ENCODE results near the gene CNOT9. TPM values are rescaled to one million over a fixed set of nuclear protein-coding genes. Genes with fewer than 3 reads are reported as not detected.

CNOT9 gene
- total and polyA plus RNA-seq, 2 of the 13 experiments (the other 11 are each of a cell fraction or from before 2014, with no cell fraction given) = 82.6 to 92.4 TPM

GRCh38 chr2:218568190-218569037, at the start of gene CNOT9, which contains the start of gene USP37 (continued):
- TF ChIP-seq TBL1XR1 (IDR thresholded peaks at IDR 0.05; ENCODE audit: borderline replicate concordance, low read length, partially characterized antibody) (peak; percentile 73), ZNF572 (CRISPR knock-in tag; IDR thresholded peaks at IDR 0.05) (peak; percentile 93; the same call in 1 of the 2 replicates), MIXL1 (CRISPR knock-in tag; IDR thresholded peaks at IDR 0.05) (peak; percentile 46; the same call in 1 of the 2 replicates), POLR2AphosphoS2 (IDR thresholded peaks at IDR 0.05; ENCODE audit: low read depth, low read length) (no peak), ZBTB37 (CRISPR knock-in tag; IDR thresholded peaks at IDR 0.05) (peak; percentile 81; the same call in 1 of the 2 replicates), ATF1 (CRISPR knock-in tag; IDR thresholded peaks at IDR 0.05) (peak; percentile 80), FOXP4 (CRISPR knock-in tag; IDR thresholded peaks at IDR 0.05) (peak; percentile 77), ZNF546 (CRISPR knock-in tag; conservative IDR thresholded peaks at IDR 0.05) (no peak; the same call in 1 of the 2 replicates), ZNF746 (CRISPR knock-in tag; IDR thresholded peaks at IDR 0.05) (peak; percentile 89), JUND (CRISPR knock-in tag; IDR thresholded peaks at IDR 0.05) (peak; percentile 10; the same call in 1 of the 2 replicates), ZSCAN31 (CRISPR knock-in tag; IDR thresholded peaks at IDR 0.05; ENCODE audit: low read depth) (peak; percentile 82; the same call in 1 of the 2 replicates), THYN1 (CRISPR knock-in tag; IDR thresholded peaks at IDR 0.05; ENCODE audit: borderline replicate concordance, low read depth) (0 out of 2 replicates have a peak, but pooled peaks have one; percentile 80), NCOA5 (CRISPR knock-in tag; IDR thresholded peaks at IDR 0.05) (no peak), RNF219 (CRISPR knock-in tag; IDR thresholded peaks at IDR 0.05) (peak; percentile 97), ZNF138 (CRISPR knock-in tag; IDR thresholded peaks at IDR 0.05; ENCODE audit: low read depth) (peak; percentile 93), U2AF1 (optimal IDR thresholded peaks at IDR 0.05; ENCODE audit: low read depth, low read length) (peak; percentile 84), MTA3 (CRISPR knock-in tag; IDR thresholded peaks at IDR 0.05) (no peak), ZNF660 (CRISPR knock-in tag; IDR thresholded peaks at IDR 0.05; ENCODE audit: borderline replicate concordance, low read depth) (peak; percentile 89; the same call in 1 of the 2 replicates), MED1 (CRISPR knock-in tag; IDR thresholded peaks at IDR 0.05) (peak; percentile 84; the same call in 1 of the 2 replicates), AHR (CRISPR knock-in tag; IDR thresholded peaks at IDR 0.05) (peak; percentile 8), HOXA3 (CRISPR knock-in tag; IDR thresholded peaks at IDR 0.05) (peak; percentile 95), ZKSCAN1 (IDR thresholded peaks at IDR 0.05; ENCODE audit: low read length) (no peak), DMAP1 (CRISPR knock-in tag; IDR thresholded peaks at IDR 0.05) (peak; percentile 92), THAP7 (CRISPR knock-in tag; IDR thresholded peaks at IDR 0.05) (peak; percentile 97), ZNF350 (CRISPR knock-in tag; IDR thresholded peaks at IDR 0.05; ENCODE audit: borderline replicate concordance, low read depth) (peak; percentile 94)

All from HepG2 (cell line).